ENCODE results near the gene JAKMIP2. TPM values are rescaled to one million over a fixed set of nuclear protein-coding genes. Genes with fewer than 3 reads are reported as not detected.
A peak's percentile ranks its signal among the peaks of the same experiment; 100 is the strongest.
"Not testable (repeated sequence)": the region's sequence is repeated elsewhere in the genome, so short reads cannot be mapped to it uniquely, and the experiment has no call there.

JAKMIP2 gene
- total RNA-seq, 1 experiment from 2014 or later: 2.3 TPM

- DNase-seq (ENCODE audit: low read depth): no peak
These were observed 33.9 kb downstream of the JAKMIP2 start for GRCh38 chr5:147748590-147748989.

GRCh38 chr5:147746986-147747385, 35.5 kb downstream of the JAKMIP2 start:
- no peak for DNase-seq (ENCODE audit: low read depth)

GRCh38 chr5:147743678-147744374, 38.7 kb downstream of the JAKMIP2 start:
- DNase-seq (ENCODE audit: low read depth): no peak

- DNase-seq (ENCODE audit: low read depth): no peak
These were observed 39.5 kb downstream of the JAKMIP2 start for GRCh38 chr5:147743012-147743411.

- no peak for DNase-seq (ENCODE audit: low read depth)
These were observed 40.4 kb downstream of the JAKMIP2 start for GRCh38 chr5:147742151-147742550.

- no peak for DNase-seq (ENCODE audit: low read depth)
These were observed 41.7 kb downstream of the JAKMIP2 start for GRCh38 chr5:147740864-147741263.

GRCh38 chr5:147737921-147738320, 44.6 kb downstream of the JAKMIP2 start:
- no peak for DNase-seq (ENCODE audit: low read depth)

GRCh38 chr5:147735621-147736125, 46.9 kb downstream of the JAKMIP2 start:
- no peak for DNase-seq (ENCODE audit: low read depth)

GRCh38 chr5:147734894-147735293, 47.6 kb downstream of the JAKMIP2 start:
- no peak for DNase-seq (ENCODE audit: low read depth)

- DNase-seq (ENCODE audit: low read depth): no peak
These were observed 49.5 kb downstream of the JAKMIP2 start for GRCh38 chr5:147733075-147733474.

- no peak for DNase-seq (ENCODE audit: low read depth)
These were observed 50.1 kb downstream of the JAKMIP2 start for GRCh38 chr5:147732291-147732883.

GRCh38 chr5:147731431-147732290, 50.9 kb downstream of the JAKMIP2 start:
- DNase-seq (ENCODE audit: low read depth): no peak

- DNase-seq (ENCODE audit: low read depth): peak; percentile 61
These were observed 55.3 kb downstream of the JAKMIP2 start for GRCh38 chr5:147727200-147727599.

GRCh38 chr5:147721191-147721960, 61.2 kb downstream of the JAKMIP2 start:
- not testable (repeated sequence) for DNase-seq (ENCODE audit: low read depth)

GRCh38 chr5:147713550-147714295, 68.8 kb downstream of the JAKMIP2 start:
- no peak for DNase-seq (ENCODE audit: low read depth)

- DNase-seq (ENCODE audit: low read depth): no peak
These were observed 69.9 kb downstream of the JAKMIP2 start for GRCh38 chr5:147712598-147712997.

- no peak for DNase-seq (ENCODE audit: low read depth)
These were observed 70.5 kb downstream of the JAKMIP2 start for GRCh38 chr5:147712019-147712418.

- DNase-seq (ENCODE audit: low read depth): no peak
These were observed 71.5 kb downstream of the JAKMIP2 start for GRCh38 chr5:147711019-147711418.

- DNase-seq (ENCODE audit: low read depth): no peak
These were observed 73.8 kb downstream of the JAKMIP2 start for GRCh38 chr5:147708708-147709107.

- no peak for DNase-seq (ENCODE audit: low read depth)
These were observed 78.0 kb downstream of the JAKMIP2 start for GRCh38 chr5:147704544-147704943.

GRCh38 chr5:147701468-147701867, 81.1 kb downstream of the JAKMIP2 start:
- no peak for DNase-seq (ENCODE audit: low read depth)
